ENCODE results near the gene ARGLU1.

ARGLU1 gene

GRCh38 chr13:106514928-106515634 lies 52.9 kb downstream of the ARGLU1 start:
- no peak overlapping the region for H3K4me3 ChIP-seq (ENCODE audit: low read length)
- H3K9ac ChIP-seq (ENCODE audit: low read length): no peak overlapping the region
- peaks cover 38% of the 10 kb centered on the region for H3K4me1 ChIP-seq (ENCODE audit: control insufficient read depth, insufficient read depth, low read length)
- H3K36me3 ChIP-seq (ENCODE audit: control insufficient read depth, insufficient read depth, low read length): no peaks in the 10 kb centered on the region
- no peaks in the 10 kb centered on the region for H3K9me3 ChIP-seq (ENCODE audit: control insufficient read depth, low read length)
- no peaks in the 10 kb centered on the region for H3K27me3 ChIP-seq (ENCODE audit: control insufficient read depth, insufficient read depth, low read length)

DNA sequence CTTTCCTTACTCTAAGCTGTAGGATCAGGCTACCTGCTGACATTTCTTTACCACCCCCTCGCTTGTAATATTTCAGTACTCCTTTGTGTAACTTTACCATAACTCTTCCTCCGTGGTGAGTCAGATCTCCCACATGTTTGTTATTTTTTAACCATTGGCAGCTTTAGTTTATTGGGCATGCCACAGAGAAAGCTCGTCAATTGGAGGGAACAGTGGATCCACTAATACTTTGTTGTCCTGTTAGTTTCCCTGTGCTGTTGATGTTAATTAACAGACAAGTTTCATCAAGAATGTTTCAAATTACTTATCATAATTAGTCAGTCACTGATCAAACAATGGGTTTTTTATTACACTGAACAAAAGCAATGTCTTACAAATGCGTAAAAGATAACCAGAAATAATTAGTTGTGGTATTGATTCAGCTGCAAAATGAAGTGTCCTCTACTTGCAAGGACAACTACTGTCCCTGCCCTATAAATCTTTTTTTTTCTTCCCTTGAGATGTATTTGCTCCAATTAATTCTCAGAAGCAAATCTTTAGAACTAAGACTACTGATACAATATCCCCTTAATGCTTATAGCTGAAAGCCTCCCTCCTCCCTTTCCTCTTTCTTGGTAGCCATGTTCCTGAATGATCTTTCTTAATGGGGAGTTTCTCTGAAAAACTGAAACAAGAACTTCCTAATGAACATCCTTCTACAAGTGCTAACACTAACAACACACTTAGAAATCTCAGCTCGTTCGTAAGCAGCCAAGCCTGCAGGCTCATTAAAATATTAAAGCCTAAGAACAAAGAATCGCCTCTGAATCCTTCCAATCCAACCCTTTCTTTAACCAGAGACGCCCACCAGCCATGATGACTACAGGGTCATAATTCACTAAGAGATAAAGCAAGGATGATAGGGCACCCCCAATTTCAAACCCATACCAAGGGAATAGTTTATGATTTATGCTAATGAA lies 54.6 kb downstream of the ARGLU1 start:
- H3K27me3 ChIP-seq (ENCODE audit: control insufficient read depth, insufficient read depth, low read length): no peaks in the 10 kb centered on the region

GRCh38 chr13:106507560-106508274 lies 60.2 kb downstream of the ARGLU1 start:
- H3K4me3 ChIP-seq (ENCODE audit: low read length): no peak overlapping the region
- no peaks in the 10 kb centered on the region for H3K9me3 ChIP-seq (ENCODE audit: control insufficient read depth, low read length)
- no peak overlapping the region for H3K9ac ChIP-seq (ENCODE audit: low read length)
- H3K4me1 ChIP-seq (ENCODE audit: control insufficient read depth, insufficient read depth, low read length): no peaks in the 10 kb centered on the region
- no peaks in the 10 kb centered on the region for H3K27me3 ChIP-seq (ENCODE audit: control insufficient read depth, insufficient read depth, low read length)
- no peaks in the 10 kb centered on the region for H3K36me3 ChIP-seq (ENCODE audit: control insufficient read depth, insufficient read depth, low read length)

More for the DNA sequence above, 54.6 kb downstream of the ARGLU1 start:
- Histone ChIP-seq H3K9me3 (ENCODE audit: control insufficient read depth, low read length) (no peaks in the 10 kb centered on the region), H3K4me3 (ENCODE audit: low read length) (no peak overlapping the region), H3K4me1 (ENCODE audit: control insufficient read depth, insufficient read depth, low read length) (peaks cover 38% of the 10 kb centered on the region), H3K9ac (ENCODE audit: low read length) (no peak overlapping the region), H3K36me3 (ENCODE audit: control insufficient read depth, insufficient read depth, low read length) (no peaks in the 10 kb centered on the region)

GRCh38 chr13:106506286-106506685 lies 61.7 kb downstream of the ARGLU1 start:
- H3K9ac ChIP-seq (ENCODE audit: low read length): no peak overlapping the region
- no peak overlapping the region for H3K4me3 ChIP-seq (ENCODE audit: low read length)
- no peaks in the 10 kb centered on the region for H3K4me1 ChIP-seq (ENCODE audit: control insufficient read depth, insufficient read depth, low read length)
- no peaks in the 10 kb centered on the region for H3K9me3 ChIP-seq (ENCODE audit: control insufficient read depth, low read length)
- no peaks in the 10 kb centered on the region for H3K36me3 ChIP-seq (ENCODE audit: control insufficient read depth, insufficient read depth, low read length)
- H3K27me3 ChIP-seq (ENCODE audit: control insufficient read depth, insufficient read depth, low read length): no peaks in the 10 kb centered on the region

DNA sequence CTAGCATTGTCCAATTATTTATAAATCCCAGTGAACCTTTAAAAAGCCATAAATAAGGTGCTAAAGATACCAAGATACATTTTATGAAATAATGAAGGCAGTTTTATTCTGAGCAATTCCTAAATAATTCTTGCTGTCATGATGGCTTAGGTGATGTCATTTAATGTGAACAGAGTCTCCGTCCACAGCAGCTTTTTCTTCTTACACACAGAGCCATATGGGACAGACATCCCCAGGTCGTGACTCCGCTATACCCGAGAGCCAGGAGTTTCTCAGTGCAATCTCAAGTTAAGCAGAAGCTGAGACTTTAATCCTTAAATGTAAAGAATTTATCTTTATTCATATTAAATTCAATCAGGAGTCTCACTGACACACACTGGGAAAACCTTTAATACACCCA lies 62.2 kb downstream of the ARGLU1 start:
- Histone ChIP-seq H3K4me3 (ENCODE audit: low read length) (no peak overlapping the region), H3K9ac (ENCODE audit: low read length) (no peak overlapping the region), H3K4me1 (ENCODE audit: control insufficient read depth, insufficient read depth, low read length) (peaks cover 2% of the 10 kb centered on the region), H3K9me3 (ENCODE audit: control insufficient read depth, low read length) (no peaks in the 10 kb centered on the region), H3K36me3 (ENCODE audit: control insufficient read depth, insufficient read depth, low read length) (no peaks in the 10 kb centered on the region), H3K27me3 (ENCODE audit: control insufficient read depth, insufficient read depth, low read length) (no peaks in the 10 kb centered on the region)

DNA sequence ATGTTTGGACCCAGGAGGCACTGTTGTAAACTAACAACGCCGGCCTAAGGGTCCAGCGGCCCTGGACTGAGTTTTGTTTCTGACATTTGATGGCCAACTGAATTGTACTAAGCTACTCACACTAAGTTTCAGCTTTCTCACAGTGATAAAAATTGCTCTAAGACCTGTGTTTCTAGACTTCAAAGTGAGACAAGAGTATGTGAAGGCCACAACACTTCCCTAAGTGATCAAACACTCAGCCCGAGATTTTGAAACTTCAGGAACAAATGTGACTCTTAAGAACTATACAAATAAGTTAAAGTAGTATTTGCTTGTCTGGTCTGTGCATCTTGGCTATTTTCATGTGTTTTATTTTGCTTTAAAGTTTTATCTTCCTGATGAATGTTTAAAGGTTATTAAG lies 62.6 kb downstream of the ARGLU1 start:
- Histone ChIP-seq H3K9me3 (ENCODE audit: control insufficient read depth, low read length) (no peaks in the 10 kb centered on the region), H3K36me3 (ENCODE audit: control insufficient read depth, insufficient read depth, low read length) (no peaks in the 10 kb centered on the region), H3K27me3 (ENCODE audit: control insufficient read depth, insufficient read depth, low read length) (no peaks in the 10 kb centered on the region), H3K4me1 (ENCODE audit: control insufficient read depth, insufficient read depth, low read length) (peaks cover 6% of the 10 kb centered on the region), H3K4me3 (ENCODE audit: low read length) (no peak overlapping the region), H3K9ac (ENCODE audit: low read length) (no peak overlapping the region)

- Histone ChIP-seq H3K27me3 (ENCODE audit: control insufficient read depth, insufficient read depth, low read length) (no peaks in the 10 kb centered on the region), H3K9me3 (ENCODE audit: control insufficient read depth, low read length) (no peaks in the 10 kb centered on the region), H3K36me3 (ENCODE audit: control insufficient read depth, insufficient read depth, low read length) (no peaks in the 10 kb centered on the region), H3K4me3 (ENCODE audit: low read length) (no peak overlapping the region), H3K4me1 (ENCODE audit: control insufficient read depth, insufficient read depth, low read length) (peaks cover 7% of the 10 kb centered on the region), H3K9ac (ENCODE audit: low read length) (no peak overlapping the region)
These were observed 64.0 kb downstream of the ARGLU1 start for GRCh38 chr13:106503730-106504453.

DNA sequence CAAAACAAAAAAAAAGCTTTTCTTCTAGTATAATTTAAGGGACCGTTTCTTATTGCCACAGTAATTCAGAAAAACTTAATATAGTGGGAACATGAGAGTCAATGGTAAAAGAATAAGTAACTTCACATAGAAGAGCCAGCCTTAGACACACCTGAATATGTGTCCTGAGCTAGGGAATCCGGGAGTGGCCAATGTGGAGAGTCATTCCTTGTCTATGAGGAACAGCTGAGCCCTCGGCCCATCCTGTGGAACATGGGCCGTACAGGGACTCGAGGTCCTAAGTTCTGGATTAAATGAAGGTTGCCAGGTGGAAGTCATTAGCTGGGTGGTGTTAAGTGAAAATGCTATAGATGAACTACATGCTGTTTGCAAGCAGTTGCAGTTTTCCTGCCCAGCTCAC lies 64.7 kb downstream of the ARGLU1 start:
- no peak overlapping the region for H3K9ac ChIP-seq (ENCODE audit: low read length)
- no peak overlapping the region for H3K4me3 ChIP-seq (ENCODE audit: low read length)
- H3K36me3 ChIP-seq (ENCODE audit: control insufficient read depth, insufficient read depth, low read length): no peaks in the 10 kb centered on the region
- H3K4me1 ChIP-seq (ENCODE audit: control insufficient read depth, insufficient read depth, low read length): peaks cover 7% of the 10 kb centered on the region
- no peaks in the 10 kb centered on the region for H3K27me3 ChIP-seq (ENCODE audit: control insufficient read depth, insufficient read depth, low read length)
- no peaks in the 10 kb centered on the region for H3K9me3 ChIP-seq (ENCODE audit: control insufficient read depth, low read length)

- peaks cover 18% of the 10 kb centered on the region for H3K4me1 ChIP-seq (ENCODE audit: control insufficient read depth, insufficient read depth, low read length)
- no peaks in the 10 kb centered on the region for H3K27me3 ChIP-seq (ENCODE audit: control insufficient read depth, insufficient read depth, low read length)
- no peak overlapping the region for H3K4me3 ChIP-seq (ENCODE audit: low read length)
- H3K9me3 ChIP-seq (ENCODE audit: control insufficient read depth, low read length): no peaks in the 10 kb centered on the region
- no peaks in the 10 kb centered on the region for H3K36me3 ChIP-seq (ENCODE audit: control insufficient read depth, insufficient read depth, low read length)
- no peak overlapping the region for H3K9ac ChIP-seq (ENCODE audit: low read length)
These were observed 67.5 kb downstream of the ARGLU1 start for GRCh38 chr13:106500445-106500844.

- Histone ChIP-seq H3K4me1 (ENCODE audit: control insufficient read depth, insufficient read depth, low read length) (peaks cover 18% of the 10 kb centered on the region), H3K27me3 (ENCODE audit: control insufficient read depth, insufficient read depth, low read length) (no peaks in the 10 kb centered on the region), H3K4me3 (ENCODE audit: low read length) (no peak overlapping the region), H3K9ac (ENCODE audit: low read length) (no peak overlapping the region), H3K36me3 (ENCODE audit: control insufficient read depth, insufficient read depth, low read length) (no peaks in the 10 kb centered on the region), H3K9me3 (ENCODE audit: control insufficient read depth, low read length) (no peaks in the 10 kb centered on the region)
These were observed 68.0 kb downstream of the ARGLU1 start for GRCh38 chr13:106499896-106500295.

GRCh38 chr13:106499113-106499512 lies 68.8 kb downstream of the ARGLU1 start:
- no peak overlapping the region for H3K9ac ChIP-seq (ENCODE audit: low read length)
- H3K9me3 ChIP-seq (ENCODE audit: control insufficient read depth, low read length): no peaks in the 10 kb centered on the region
- H3K27me3 ChIP-seq (ENCODE audit: control insufficient read depth, insufficient read depth, low read length): no peaks in the 10 kb centered on the region
- no peaks in the 10 kb centered on the region for H3K36me3 ChIP-seq (ENCODE audit: control insufficient read depth, insufficient read depth, low read length)
- peaks cover 18% of the 10 kb centered on the region for H3K4me1 ChIP-seq (ENCODE audit: control insufficient read depth, insufficient read depth, low read length)
- no peak overlapping the region for H3K4me3 ChIP-seq (ENCODE audit: low read length)

Data from mucosa of stomach (tissue), 1 donor.